ENCODE results near the gene MECR.

MECR gene

GRCh38 chr1:29240986-29241385, 10.3 kb upstream of the MECR start:
- DNase-seq = no peak
- H3K9me3 ChIP-seq (ENCODE audit: control insufficient read depth, low read length) = no peaks in the 10 kb centered on the region
- peaks cover 0 to 6% of the 10 kb centered on the region in 2 experiments for H3K27me3 ChIP-seq (ENCODE audit: control insufficient read depth in 1 of 2, insufficient read depth in 1 of 2, low read length in 2 of 2)
- H2BK120ac ChIP-seq (ENCODE audit: low read depth, low read length) = no peak overlapping the region
- no peak overlapping the region for H2BK15ac ChIP-seq (ENCODE audit: low read depth, poor library complexity, severe bottlenecking)
- WGBS = 76% methylated on average over 2 of the region's 2 CpGs
- H3K14ac ChIP-seq (ENCODE audit: low read length in 2 of 2) = no peak overlapping the region
- H2BK5ac ChIP-seq (ENCODE audit: low read depth, low read length, poor library complexity, severe bottlenecking) = no peak overlapping the region
- no peak overlapping the region for H3K23ac ChIP-seq (ENCODE audit: low read length in 2 of 2)
- H3K4ac ChIP-seq (ENCODE audit: low read depth in 1 of 2, low read length in 2 of 2) = no peak overlapping the region
- H4K91ac ChIP-seq (ENCODE audit: low read length) = no peak overlapping the region
- H3K36me3 ChIP-seq (ENCODE audit: control insufficient read depth in 1 of 2, insufficient read depth in 2 of 2, low read depth in 1 of 2, low read length in 2 of 2) = no peaks in the 10 kb centered on the region
- H3K79me1 ChIP-seq (replicated peaks; ENCODE audit: low read length, poor library complexity, severe bottlenecking) = peaks cover 10% of the 10 kb centered on the region
- H3K9ac ChIP-seq (ENCODE audit: low read length) = no peak overlapping the region
- no peak overlapping the region for H3K18ac ChIP-seq (ENCODE audit: low read depth in 1 of 2, low read length in 2 of 2)
- no peak overlapping the region for H3K4me3 ChIP-seq (ENCODE audit: insufficient read depth in 1 of 2, low read depth in 1 of 2, low read length in 2 of 2)
- no peak overlapping the region for H3K4me2 ChIP-seq (ENCODE audit: low read length, poor library complexity, severe bottlenecking)
- H2AK5ac ChIP-seq (ENCODE audit: low read length, severe bottlenecking) = no peak overlapping the region
- no peak overlapping the region for H2BK12ac ChIP-seq (ENCODE audit: low read length in 2 of 2)
- peaks cover 32% of the 10 kb centered on the region for H3K4me1 ChIP-seq (ENCODE audit: control insufficient read depth, insufficient read depth, low read depth, low read length)
- H4K8ac ChIP-seq (ENCODE audit: low read length) = no peak overlapping the region
- no peak overlapping the region for H3K27ac ChIP-seq (ENCODE audit: low read length, poor library complexity, severe bottlenecking)
- no peak overlapping the region for H2AFZ ChIP-seq (ENCODE audit: low read depth, low read length)

GRCh38 chr1:29240400-29240837, 9.7 kb upstream of the MECR start:
- Histone ChIP-seq H3K14ac (ENCODE audit: low read length in 2 of 2) (no peak overlapping the region), H3K27ac (ENCODE audit: low read length, poor library complexity, severe bottlenecking) (no peak overlapping the region), H2AK5ac (ENCODE audit: low read length, severe bottlenecking) (no peak overlapping the region), H3K27me3 (ENCODE audit: control insufficient read depth in 1 of 2, insufficient read depth in 1 of 2, low read length in 2 of 2) (peaks cover 0 to 6% of the 10 kb centered on the region in 2 experiments), H3K36me3 (ENCODE audit: control insufficient read depth in 1 of 2, insufficient read depth in 2 of 2, low read depth in 1 of 2, low read length in 2 of 2) (no peaks in the 10 kb centered on the region), H2BK120ac (ENCODE audit: low read depth, low read length) (no peak overlapping the region), H4K91ac (ENCODE audit: low read length) (no peak overlapping the region), H2BK5ac (ENCODE audit: low read depth, low read length, poor library complexity, severe bottlenecking) (no peak overlapping the region), H3K79me1 (replicated peaks; ENCODE audit: low read length, poor library complexity, severe bottlenecking) (peaks cover 10% of the 10 kb centered on the region), H2AFZ (ENCODE audit: low read depth, low read length) (no peak overlapping the region), H3K4ac (ENCODE audit: low read depth in 1 of 2, low read length in 2 of 2) (no peak overlapping the region), H3K4me3 (ENCODE audit: insufficient read depth in 1 of 2, low read depth in 1 of 2, low read length in 2 of 2) (no peak overlapping the region), H2BK12ac (ENCODE audit: low read length in 2 of 2) (no peak overlapping the region), H3K23ac (ENCODE audit: low read length in 2 of 2) (no peak overlapping the region), H3K18ac (ENCODE audit: low read depth in 1 of 2, low read length in 2 of 2) (no peak overlapping the region), H4K8ac (ENCODE audit: low read length) (no peak overlapping the region), H3K9ac (ENCODE audit: low read length) (no peak overlapping the region), H2BK15ac (ENCODE audit: low read depth, poor library complexity, severe bottlenecking) (no peak overlapping the region), H3K9me3 (ENCODE audit: control insufficient read depth, low read length) (no peaks in the 10 kb centered on the region), H3K4me2 (ENCODE audit: low read length, poor library complexity, severe bottlenecking) (no peak overlapping the region), H3K4me1 (ENCODE audit: control insufficient read depth, insufficient read depth, low read depth, low read length) (peaks cover 31% of the 10 kb centered on the region)
- no CpG with 5 or more reads among the region's 4 CpGs for WGBS
- DNase-seq = peak; percentile 24

GRCh38 chr1:29239142-29239541, 8.4 kb upstream of the MECR start:
- Histone ChIP-seq H2BK12ac (ENCODE audit: low read length in 2 of 2) (no peak overlapping the region), H3K27ac (ENCODE audit: low read length, poor library complexity, severe bottlenecking) (no peak overlapping the region), H3K23ac (ENCODE audit: low read length in 2 of 2) (no peak overlapping the region), H3K18ac (ENCODE audit: low read depth in 1 of 2, low read length in 2 of 2) (no peak overlapping the region), H2AK5ac (ENCODE audit: low read length, severe bottlenecking) (no peak overlapping the region), H3K27me3 (ENCODE audit: control insufficient read depth in 1 of 2, insufficient read depth in 1 of 2, low read length in 2 of 2) (peaks cover 0 to 12% of the 10 kb centered on the region in 2 experiments), H4K91ac (ENCODE audit: low read length) (no peak overlapping the region), H3K9ac (ENCODE audit: low read length) (peak overlapping the region; percentile 82), H3K4me2 (ENCODE audit: low read length, poor library complexity, severe bottlenecking) (no peak overlapping the region), H2BK5ac (ENCODE audit: low read depth, low read length, poor library complexity, severe bottlenecking) (no peak overlapping the region), H3K4me1 (ENCODE audit: control insufficient read depth, insufficient read depth, low read depth, low read length) (peaks cover 31% of the 10 kb centered on the region), H3K4ac (ENCODE audit: low read depth in 1 of 2, low read length in 2 of 2) (no peak overlapping the region), H3K79me1 (replicated peaks; ENCODE audit: low read length, poor library complexity, severe bottlenecking) (peaks cover 10% of the 10 kb centered on the region), H3K9me3 (ENCODE audit: control insufficient read depth, low read length) (no peaks in the 10 kb centered on the region), H2AFZ (ENCODE audit: low read depth, low read length) (no peak overlapping the region), H2BK15ac (ENCODE audit: low read depth, poor library complexity, severe bottlenecking) (no peak overlapping the region), H3K14ac (ENCODE audit: low read length in 2 of 2) (no peak overlapping the region), H4K8ac (ENCODE audit: low read length) (no peak overlapping the region), H2BK120ac (ENCODE audit: low read depth, low read length) (no peak overlapping the region), H3K36me3 (ENCODE audit: control insufficient read depth in 1 of 2, insufficient read depth in 2 of 2, low read depth in 1 of 2, low read length in 2 of 2) (no peaks in the 10 kb centered on the region), H3K4me3 (ENCODE audit: insufficient read depth in 1 of 2, low read depth in 1 of 2, low read length in 2 of 2) (no peak overlapping the region)
- 40% methylated on average over 7 of the region's 7 CpGs for WGBS
- DNase-seq = peak; percentile 33

GRCh38 chr1:29238620-29239002, 7.9 kb upstream of the MECR start:
- Histone ChIP-seq H2AFZ (ENCODE audit: low read depth, low read length) (no peak overlapping the region), H3K36me3 (ENCODE audit: control insufficient read depth in 1 of 2, insufficient read depth in 2 of 2, low read depth in 1 of 2, low read length in 2 of 2) (no peaks in the 10 kb centered on the region)
- WGBS = 19% methylated on average over 9 of the region's 11 CpGs

More at GRCh38 chr1:29238620-29239002, 7.9 kb upstream of the MECR start:
- Histone ChIP-seq H3K23ac (ENCODE audit: low read length in 2 of 2) (no peak overlapping the region), H3K79me1 (replicated peaks; ENCODE audit: low read length, poor library complexity, severe bottlenecking) (peaks cover 8% of the 10 kb centered on the region), H3K18ac (ENCODE audit: low read depth in 1 of 2, low read length in 2 of 2) (no peak overlapping the region), H3K9me3 (ENCODE audit: control insufficient read depth, low read length) (no peaks in the 10 kb centered on the region), H3K14ac (ENCODE audit: low read length in 2 of 2) (no peak overlapping the region), H3K4ac (ENCODE audit: low read depth in 1 of 2, low read length in 2 of 2) (no peak overlapping the region), H3K4me1 (ENCODE audit: control insufficient read depth, insufficient read depth, low read depth, low read length) (peaks cover 28% of the 10 kb centered on the region), H4K8ac (ENCODE audit: low read length) (no peak overlapping the region), H3K27me3 (ENCODE audit: control insufficient read depth in 1 of 2, insufficient read depth in 1 of 2, low read length in 2 of 2) (peaks cover 0 to 17% of the 10 kb centered on the region in 2 experiments), H3K9ac (ENCODE audit: low read length) (peak overlapping the region; percentile 82), H3K4me2 (ENCODE audit: low read length, poor library complexity, severe bottlenecking) (peak overlapping the region; percentile 81), H4K91ac (ENCODE audit: low read length) (no peak overlapping the region), H3K27ac (ENCODE audit: low read length, poor library complexity, severe bottlenecking) (no peak overlapping the region), H2BK12ac (ENCODE audit: low read length in 2 of 2) (no peak overlapping the region), H3K4me3 (ENCODE audit: insufficient read depth in 1 of 2, low read depth in 1 of 2, low read length in 2 of 2) (peak overlapping the region; percentile 69 to 88), H2BK15ac (ENCODE audit: low read depth, poor library complexity, severe bottlenecking) (no peak overlapping the region), H2BK120ac (ENCODE audit: low read depth, low read length) (no peak overlapping the region), H2BK5ac (ENCODE audit: low read depth, low read length, poor library complexity, severe bottlenecking) (no peak overlapping the region), H2AK5ac (ENCODE audit: low read length, severe bottlenecking) (no peak overlapping the region)
- DNase-seq = no peak
